GM21528 (cell line): Measurements from ENCODE around the gene DMGDH.
A peak's percentile ranks its signal among the peaks of the same experiment; 100 is the strongest.
"Not testable (repeated sequence)": the region's sequence is repeated elsewhere in the genome, so short reads cannot be mapped to it uniquely, and the experiment has no call there.

Source experiments
- ATAC-seq: cut with Tn5 transposase; IDR thresholded peaks from one replicate; pipeline ENCODE4 v1.9.1; 2021; ENCODE audit warnings: mild to moderate bottlenecking, moderate library complexity; ENCODE audit not compliant: unreplicated experiment, low FRiP score

DMGDH gene

DNA sequence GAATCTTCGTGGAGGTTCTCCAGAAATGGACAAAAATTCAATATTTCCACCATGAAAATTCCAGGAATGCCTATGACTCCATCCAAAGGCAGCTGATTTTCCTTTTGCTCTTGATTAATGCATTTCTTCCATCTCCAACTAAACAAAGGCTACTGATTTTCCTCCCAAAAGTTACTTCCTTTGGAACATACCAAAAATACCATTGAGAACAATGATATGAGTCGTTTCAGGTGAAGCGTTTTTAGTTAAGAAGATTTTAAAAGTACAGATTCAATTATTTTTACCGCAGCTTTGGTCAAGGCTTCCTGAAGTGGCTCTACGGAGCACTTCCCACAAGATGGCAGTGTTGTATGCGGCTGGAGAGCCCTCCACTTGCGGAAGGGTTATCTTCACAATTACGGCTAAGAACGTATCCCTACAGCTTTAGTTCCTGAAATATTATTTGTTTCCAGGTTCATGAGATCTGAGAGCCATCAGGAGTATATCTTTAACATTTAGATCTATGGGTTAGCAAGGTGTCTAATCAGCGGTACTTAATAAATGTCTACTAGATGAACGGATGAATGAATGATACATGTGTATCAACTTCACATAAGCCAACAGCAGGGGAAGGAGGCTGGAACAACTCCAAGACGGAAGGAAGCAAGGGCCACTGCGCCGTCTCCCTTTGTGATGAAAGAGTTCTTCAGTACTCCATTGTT, 48.5 kb downstream of the DMGDH start:
- ATAC-seq = no peak

DNA sequence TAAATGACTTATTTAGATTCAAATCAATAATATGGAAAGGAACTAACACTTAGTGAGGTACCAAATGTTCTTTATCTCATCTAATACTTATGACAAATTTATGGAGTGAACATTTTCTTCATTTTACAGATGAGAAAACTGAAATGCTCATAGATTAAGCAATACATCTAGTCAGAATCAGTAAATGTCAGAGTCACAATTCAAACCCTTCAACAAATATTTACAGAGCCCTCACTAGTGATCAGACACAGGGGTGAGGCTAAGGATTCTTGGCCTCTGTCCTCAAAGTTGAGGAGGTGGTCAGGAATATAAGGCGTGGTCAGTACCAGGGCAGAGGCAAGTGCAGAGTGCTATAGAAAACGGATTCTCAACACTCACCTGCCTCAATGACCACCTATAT, 54.8 kb downstream of the DMGDH start:
- no peak for ATAC-seq

DNA sequence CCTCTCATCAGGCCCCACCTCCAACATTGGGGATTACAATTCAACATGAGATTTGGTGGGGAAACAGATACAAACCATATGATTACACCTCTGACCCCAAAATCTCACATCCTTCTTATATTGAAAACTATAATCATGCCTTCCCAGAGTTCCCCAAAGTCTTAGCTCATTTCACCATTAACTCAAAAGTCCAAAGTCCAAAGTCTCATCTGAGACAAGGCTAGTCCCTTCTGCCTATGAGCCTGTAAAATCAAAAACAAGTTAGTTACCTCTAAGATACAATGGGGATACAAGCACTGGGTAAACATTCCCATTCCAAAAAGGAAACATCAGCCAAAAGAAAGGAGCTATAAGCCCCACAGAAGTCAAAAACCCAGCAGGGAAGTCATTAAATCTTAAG, 57.6 kb downstream of the DMGDH start:
- ATAC-seq = no peak

DNA sequence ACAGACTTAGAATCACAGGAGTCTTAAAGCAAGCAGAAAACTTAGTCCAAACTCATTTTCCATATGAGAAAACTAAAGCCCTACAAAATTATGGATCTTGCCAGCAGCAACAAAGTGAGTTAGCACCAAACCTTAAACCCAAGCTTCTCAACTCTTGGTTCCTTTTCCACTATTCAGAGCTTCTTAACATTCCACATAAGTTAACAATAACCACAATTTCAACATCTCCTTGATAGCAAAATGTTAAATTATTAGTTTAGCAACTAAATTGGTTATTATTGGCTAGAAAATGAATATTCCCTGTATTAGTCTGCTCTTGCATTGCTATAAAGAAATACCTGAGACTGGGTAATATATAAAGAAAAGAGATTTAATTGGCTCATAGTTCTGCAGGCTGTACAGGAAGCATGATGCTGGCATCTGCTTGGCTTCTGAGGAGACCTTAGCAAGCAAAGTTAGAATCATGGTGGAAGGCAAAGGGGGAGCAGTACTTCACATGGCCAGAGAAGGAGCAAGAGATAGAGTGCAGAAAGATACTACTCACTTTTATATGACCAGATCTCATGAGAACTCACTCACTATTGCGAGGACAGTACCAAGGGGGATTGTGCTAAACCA, 58.1 kb downstream of the DMGDH start:
- ATAC-seq = no peak

DNA sequence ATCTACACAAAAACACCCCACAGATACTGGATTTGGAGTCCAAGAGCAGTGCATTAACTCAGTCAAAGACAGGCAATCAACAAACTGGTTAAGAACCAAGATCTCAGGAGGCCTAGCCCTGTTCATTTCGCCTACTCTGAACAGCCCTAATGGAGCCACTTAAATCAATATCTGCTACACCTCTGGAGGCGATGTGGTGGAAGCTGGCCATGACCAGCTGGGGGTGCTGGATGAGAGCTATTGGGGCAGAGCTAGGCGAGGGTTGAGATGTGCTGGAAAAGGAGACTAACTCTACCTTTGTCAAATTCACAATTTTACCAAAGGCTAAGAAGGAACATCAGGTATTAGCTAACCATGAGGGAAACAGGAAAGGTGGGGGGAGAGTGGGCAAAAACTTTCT, 61.1 kb downstream of the DMGDH start:
- no peak for ATAC-seq

DNA sequence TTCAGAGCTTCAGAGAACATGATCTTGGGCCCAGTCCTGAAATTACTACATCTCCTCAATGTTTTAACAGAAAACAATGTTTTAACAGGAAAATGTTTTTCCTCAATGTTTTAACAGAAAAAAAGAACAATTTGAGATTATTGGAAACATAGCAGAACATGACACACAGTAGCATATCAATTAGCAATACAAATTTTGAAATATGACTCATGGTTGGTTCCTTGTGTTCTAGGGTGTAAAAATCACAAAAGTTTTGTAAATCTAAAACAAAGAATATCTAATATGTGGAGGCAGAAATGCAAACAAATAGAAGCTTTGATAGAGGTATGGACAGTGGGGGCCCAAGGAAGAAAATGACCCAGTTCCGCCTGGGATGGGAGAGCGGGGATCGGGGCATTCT, 61.6 kb downstream of the DMGDH start:
- no peak for ATAC-seq

DNA sequence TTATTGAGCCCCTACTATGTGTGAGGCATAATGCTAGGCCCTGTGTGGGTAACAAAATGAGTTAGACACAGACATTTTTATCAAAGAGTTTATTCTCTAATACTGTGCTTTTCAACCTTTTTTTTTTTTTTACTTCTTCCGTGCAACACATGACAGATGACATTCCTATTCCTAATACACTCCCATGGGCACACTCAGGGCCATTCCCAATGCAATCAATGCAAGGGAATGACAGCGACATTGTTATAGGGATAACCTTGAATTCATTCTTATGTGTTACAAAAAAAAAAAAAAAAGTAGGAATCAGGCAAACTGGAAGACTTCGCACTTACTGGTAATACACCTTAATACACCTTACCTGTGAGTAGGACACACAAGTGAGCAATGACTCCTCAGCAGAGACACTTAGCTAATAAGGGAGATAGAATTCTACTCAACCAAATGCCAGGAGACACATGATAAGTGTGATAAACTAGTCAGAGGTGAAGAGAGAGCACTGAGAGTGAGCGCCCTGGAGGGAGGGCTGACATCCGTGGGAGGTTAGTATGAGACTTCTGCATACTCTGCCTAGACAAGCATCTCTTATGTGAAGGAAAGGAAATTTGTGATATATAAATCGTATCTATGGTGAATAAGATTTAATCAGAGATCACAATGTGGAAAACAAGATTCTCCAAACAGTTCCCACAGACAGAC, 63.4 kb downstream of the DMGDH start:
- no peak for ATAC-seq

DNA sequence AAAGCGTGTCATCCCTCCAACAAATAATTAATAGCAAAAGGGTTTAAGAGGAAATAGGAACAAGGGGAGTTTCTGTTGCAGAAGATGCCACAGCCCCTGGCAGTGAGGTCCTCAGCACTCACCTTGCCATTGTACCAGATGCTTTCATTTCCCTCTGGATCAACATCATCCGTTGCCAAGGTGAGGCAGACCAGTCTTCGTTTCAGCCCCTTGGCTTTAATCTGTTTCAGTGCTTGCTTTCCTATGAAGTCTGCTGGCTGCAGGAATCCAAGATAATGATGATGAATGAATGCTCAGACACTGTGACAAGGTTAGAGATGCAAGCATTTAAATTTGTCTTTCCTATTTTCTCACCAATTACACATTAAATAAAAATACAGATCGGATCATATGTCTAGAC, 64.3 kb downstream of the DMGDH start:
- no peak for ATAC-seq

DNA sequence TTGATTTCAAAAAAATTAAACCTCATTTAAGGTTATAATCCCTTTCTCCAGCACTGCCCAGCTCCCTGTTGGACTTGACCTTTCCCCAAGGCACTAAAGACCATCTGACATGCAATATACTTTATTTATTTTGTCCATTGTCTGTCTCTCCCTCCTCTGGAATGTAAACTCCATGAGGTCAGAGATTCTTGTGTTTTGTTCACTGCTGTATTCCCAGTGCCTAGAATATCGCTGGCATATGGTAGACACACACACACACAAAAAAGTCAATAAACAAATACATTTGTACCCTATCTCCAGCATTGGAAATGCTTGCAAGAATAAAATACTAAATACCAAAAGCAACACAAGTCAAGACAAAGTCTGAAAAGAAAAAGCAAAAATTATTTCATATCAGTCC, 67.1 kb downstream of the DMGDH start:
- no peak for ATAC-seq

DNA sequence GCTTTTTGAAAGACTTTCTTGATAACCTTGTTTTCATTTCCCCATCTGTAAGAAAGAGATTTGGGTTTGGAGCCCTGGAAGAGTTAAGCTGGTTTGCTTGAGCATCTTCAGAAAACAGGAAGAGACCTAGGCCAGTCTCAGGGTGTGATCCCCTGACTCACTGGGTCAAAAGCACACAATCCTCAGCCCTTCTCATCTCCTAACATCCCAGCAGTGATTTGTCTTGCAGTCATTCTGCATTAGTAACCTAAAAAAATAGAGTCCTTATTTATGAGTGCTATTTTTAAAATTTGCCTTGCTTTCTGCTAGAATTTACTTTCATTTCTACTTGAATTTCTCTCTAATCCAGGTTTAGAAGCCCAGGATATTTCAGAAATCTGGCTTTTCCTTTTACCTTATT, 68.0 kb downstream of the DMGDH start:
- ATAC-seq = no peak

DNA sequence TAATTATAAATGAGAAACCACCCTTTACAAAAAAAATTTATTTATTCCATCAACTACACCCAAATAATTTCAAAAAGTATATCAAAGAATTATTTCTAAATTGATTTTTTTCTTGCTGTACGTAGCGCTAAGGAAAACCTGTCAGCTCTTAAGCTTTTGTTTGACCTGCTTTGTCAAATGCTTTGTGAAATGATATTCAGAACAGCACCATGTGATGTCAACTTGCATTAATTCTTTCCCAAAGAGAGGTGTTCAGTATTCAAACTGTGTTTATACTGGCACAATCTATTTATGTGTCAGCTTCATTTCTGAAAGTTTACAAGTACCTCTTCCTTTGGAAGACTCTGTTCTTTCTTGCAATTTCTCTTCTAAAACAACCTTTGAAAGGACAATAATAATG, 72.4 kb downstream of the DMGDH start:
- no peak for ATAC-seq

DNA sequence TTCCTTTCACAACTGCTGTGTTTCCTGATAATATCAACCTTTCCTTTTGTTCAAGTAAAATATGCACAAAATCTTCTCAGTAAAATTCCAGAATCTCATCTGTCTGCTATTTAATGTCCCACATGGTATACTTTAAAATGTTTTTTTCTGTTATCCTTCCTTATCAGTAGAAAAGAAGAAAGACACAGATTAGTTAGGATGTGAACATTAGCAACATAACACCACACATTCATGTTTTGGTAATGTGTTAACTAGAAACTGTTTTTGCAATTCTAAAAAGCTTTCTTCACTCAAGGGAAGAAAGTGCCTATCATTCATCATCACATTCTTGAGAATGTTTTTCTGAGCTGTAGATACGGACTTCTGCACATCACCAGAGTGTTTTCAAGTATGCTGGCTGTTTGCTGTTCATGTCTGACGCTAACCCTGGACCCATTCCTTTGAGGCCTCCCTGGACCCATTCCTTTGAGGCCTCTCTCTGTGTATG, 73.9 kb downstream of the DMGDH start:
- no peak for ATAC-seq

DNA sequence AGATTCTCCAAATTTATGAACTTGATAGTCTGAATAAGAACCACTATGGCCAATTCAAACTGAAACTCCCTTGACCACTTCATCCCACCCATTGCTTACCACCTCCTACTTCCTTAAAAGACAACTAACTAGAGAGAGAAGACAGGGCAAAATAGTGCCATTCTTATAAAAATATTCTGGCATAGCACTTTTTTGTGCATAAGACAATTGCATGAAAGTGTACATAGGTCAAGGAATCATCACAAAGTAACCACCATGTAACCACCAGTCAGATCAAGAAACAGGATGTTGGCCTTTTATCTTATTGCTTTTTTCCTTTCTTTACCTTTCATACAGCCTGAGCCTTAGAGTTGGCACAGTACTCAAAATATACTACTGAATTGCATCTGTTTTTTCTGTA, 76.3 kb downstream of the DMGDH start:
- no peak for ATAC-seq

DNA sequence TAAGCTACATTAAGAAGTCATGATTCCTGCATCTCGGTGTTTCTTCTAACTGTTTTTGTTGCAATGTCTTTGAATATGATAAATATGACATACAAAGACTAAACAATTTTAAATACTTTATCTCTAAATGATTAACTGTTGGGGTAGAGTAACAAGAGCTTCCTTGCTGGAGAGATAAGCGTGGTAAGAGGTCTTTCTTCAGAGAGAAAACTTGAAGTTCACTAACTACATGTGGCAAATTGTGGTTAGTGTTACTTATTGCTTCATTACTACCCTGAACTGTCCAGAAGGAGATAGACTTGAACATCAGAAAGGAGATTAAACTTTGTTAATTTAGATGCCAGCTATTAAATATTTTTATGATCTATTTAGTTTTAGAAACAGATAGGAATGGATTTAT, 77.3 kb downstream of the DMGDH start:
- no peak for ATAC-seq

DNA sequence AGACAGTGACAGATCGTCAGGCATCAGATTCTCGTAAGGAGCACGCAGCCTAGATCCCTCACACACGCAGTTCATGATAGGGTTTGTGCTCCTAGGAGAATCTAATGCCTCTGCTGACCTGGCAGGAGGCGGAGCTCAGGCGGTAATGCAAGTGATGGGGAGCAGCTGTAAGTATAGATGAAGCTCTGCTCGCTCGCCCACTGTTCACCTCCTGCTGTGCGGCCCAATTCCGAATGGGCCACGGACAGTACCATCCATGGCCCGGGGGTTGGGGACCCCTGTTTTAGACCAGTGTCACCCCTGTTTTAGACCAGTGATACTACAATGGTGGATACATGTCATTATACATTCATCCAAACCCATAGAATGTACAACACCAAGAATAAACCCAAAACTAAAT, 80.4 kb downstream of the DMGDH start:
- ATAC-seq = no peak

DNA sequence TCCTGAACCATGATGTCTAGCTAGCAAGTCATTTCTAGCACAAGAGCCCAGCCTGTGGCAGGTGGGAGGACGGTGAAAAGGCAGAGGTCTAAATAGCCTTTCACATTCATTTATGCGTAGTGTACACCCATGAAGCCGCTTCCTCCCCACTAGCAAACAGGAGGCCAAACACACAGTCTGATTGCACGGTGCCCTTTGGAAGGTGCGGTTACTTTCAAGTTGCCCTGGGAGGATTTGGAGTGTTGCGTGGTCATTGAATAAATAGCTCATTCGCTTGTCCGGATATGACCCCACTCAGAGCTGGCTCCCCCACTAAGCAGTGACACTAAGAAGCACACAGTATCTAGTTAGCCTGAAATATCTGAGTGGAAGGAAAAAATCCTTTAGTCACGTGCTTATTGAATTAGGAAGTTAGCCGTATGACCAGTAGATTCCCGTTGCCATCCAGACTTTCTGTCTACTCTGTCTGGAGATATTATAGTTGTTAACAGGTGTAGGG, 83.7 kb downstream of the DMGDH start:
- ATAC-seq = peak; percentile 56

DNA sequence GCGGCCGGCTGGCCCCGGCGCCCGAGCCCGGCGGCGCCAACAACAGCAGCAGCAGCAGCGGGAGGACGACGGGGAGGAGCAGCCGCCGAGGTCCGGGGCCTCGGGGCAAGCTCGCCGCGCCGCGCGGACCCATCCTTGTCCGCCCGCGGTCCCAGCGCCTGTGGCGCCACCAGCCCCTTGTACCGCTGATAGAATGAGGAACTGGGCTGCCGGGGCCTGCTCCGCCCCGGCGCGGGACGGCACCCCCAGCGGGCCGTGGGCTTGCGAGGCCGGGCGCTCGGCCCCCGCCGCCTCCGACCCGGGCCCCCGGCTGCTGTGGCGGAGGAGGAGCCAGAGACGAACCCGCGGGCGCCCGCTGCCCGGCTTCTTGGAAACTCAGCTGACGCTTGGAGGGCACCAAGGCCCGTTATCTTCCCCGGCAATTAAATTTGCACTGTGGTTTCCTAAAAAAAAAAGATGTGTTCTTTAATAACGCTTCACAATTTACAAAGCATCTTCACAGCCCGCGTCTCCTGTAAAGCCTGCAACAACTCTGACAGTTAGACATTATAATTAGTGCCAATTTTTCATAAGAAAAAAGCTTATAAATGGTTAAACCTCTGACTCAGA, 84.3 kb downstream of the DMGDH start, which contains the start of gene ARSB:
Gene ARSB (minus strand): TSS at position 195 of the 609 bp plus-strand sequence. CDS start 62 bp downstream, at position 133.
- ATAC-seq = peak; percentile 53

DNA sequence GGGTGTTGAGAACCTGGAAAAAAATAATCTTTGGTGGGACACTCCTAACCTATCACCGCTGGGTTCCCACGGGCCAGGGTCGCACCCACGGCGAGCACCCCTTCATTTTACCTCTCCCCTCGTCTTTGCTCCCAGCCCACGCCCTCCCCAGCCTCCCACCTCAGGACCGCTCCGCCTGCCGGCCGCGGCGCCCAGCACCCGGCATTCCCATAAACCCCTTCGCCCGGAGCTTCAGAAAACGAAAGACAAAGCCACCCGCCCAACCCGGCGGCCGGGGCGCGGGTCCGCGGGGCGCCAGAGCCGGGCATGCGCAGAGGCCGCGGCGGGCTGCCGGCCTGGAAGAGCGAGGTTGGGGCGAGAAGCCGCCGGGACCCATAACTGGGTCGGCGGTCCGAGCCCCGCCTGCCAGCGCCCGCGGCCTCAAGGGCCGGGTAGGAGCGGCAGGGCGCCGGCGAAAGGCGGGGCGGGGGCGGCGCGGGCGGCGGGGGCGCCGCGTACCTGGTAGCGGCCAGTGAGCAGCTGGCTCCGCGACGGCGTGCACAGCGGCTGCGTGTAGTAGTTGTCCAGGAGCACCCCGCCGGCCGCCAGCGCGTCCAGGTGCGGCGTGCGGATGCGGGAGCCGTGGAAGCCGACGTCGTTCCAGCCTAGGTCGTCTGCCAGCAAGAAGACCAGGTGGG, 84.9 kb downstream of the DMGDH start:
- peak; percentile 53 for ATAC-seq

DNA sequence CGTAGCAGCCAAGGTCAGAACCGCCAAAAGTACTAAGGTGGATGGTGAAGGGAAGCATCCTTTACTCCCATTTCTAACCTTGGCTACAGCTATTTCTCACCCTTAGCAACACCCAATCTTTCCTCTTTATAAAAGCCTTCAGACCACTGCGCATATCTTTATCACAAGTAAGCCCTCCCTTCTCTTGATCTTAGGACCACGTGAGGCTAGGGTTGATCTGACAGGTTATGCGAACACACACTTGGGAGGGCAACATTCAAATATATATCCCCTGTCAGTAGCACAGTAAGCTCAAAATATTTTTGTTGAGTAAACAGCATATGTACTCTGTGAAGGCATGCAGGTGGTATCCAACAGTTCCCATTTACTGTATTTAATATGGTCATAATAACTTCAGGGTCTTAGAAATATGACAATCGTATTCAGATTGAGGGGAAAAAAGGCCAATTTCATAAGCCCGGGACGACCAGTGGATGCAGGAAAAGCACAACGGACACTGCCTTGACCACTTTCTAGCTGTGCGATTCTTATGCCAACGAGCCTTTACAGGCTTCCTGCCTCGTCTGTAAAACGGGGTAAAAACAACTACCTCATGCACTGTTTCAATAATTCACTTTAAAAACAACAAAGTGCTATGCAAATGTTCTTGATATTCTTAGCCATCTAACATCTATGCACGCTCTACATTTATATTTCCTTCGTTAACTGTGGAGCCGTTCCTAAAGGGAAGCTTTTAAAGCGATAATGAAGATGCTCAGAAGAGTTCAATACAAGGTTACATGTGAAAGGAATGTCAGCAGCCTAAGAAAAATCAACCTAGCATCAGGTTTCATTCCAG, 85.7 kb downstream of the DMGDH start:
- peak; percentile 4 for ATAC-seq

DNA sequence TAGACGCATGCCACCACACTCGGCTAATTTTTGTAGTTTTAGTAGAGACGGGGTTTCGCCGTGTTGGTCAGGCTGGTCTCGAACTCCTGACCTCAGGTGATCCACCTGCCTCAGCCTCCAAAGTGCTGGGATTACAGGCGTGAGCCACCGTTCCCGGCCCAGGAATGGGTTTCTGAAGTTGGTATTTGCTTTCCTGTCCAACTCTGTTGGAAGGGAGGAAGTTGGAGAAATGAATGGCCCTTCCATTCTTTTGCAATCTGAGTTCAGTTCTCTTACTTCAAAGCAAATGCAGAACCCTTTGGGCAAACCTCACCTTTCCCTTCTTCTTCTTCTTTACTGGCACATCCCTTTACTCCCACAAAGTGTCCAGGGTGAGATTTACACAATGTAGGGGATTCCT, 86.3 kb downstream of the DMGDH start:
- ATAC-seq = not testable (repeated sequence)
